NCI-H128 (cell line): Measurements from ENCODE around the gene AFAP1.

ENCODE experiments used
- DNase-seq: peaks from one replicate; lab custom pipeline; 2025; ENCODE audit not compliant: unreplicated experiment; lab: John Stamatoyannopoulos, UW

AFAP1 gene

GRCh38 chr4:7772711-7773385 lies 166.8 kb downstream of the AFAP1 start:
- no peak for DNase-seq

GRCh38 chr4:7771541-7772507 lies 167.8 kb downstream of the AFAP1 start:
- DNase-seq = no peak

- DNase-seq = no peak
Measured at GRCh38 chr4:7771056-7771455, 168.6 kb downstream of the AFAP1 start.

GRCh38 chr4:7770224-7771050 lies 169.2 kb downstream of the AFAP1 start:
- DNase-seq = no peak

GRCh38 chr4:7769396-7770223 lies 170.1 kb downstream of the AFAP1 start:
- no peak for DNase-seq

- DNase-seq = no peak
Measured at GRCh38 chr4:7768736-7769135, 170.9 kb downstream of the AFAP1 start.

- no peak for DNase-seq
Measured at GRCh38 chr4:7767966-7768365, 171.7 kb downstream of the AFAP1 start.

- no peak for DNase-seq
Measured at GRCh38 chr4:7767526-7767925, 172.1 kb downstream of the AFAP1 start.

GRCh38 chr4:7766661-7767345 lies 172.9 kb downstream of the AFAP1 start:
- DNase-seq = no peak

- no peak for DNase-seq
Measured at GRCh38 chr4:7766086-7766485, 173.6 kb downstream of the AFAP1 start.

- DNase-seq = no peak
Measured at GRCh38 chr4:7765666-7766065, 174.0 kb downstream of the AFAP1 start.

- no peak for DNase-seq
Measured at GRCh38 chr4:7764466-7764865, 175.2 kb downstream of the AFAP1 start.

- no peak for DNase-seq
Measured at GRCh38 chr4:7763788-7764187, 175.9 kb downstream of the AFAP1 start.

- DNase-seq = no peak
Measured at GRCh38 chr4:7763106-7763505, 176.6 kb downstream of the AFAP1 start.

GRCh38 chr4:7762376-7763030 lies 177.2 kb downstream of the AFAP1 start:
- no peak for DNase-seq

GRCh38 chr4:7761720-7762119 lies 177.9 kb downstream of the AFAP1 start:
- no peak for DNase-seq

- no peak for DNase-seq
Measured at GRCh38 chr4:7761312-7761711, 178.3 kb downstream of the AFAP1 start.

GRCh38 chr4:7760706-7761105 lies 179.0 kb downstream of the AFAP1 start:
- DNase-seq = no peak

- no peak for DNase-seq
Measured at GRCh38 chr4:7760228-7760627, 179.4 kb downstream of the AFAP1 start.
